HEK293 (cell line): ENCODE measurements around the gene HLA-DPA1.

Source experiments
- ZBTB7A ChIP-seq: fragments of 450-650 bp; formaldehyde crosslinking; IDR thresholded peaks from 2 replicates; pipeline ENCODE4 v1.5.1; 2016; ENCODE audit warnings: low read depth, missing biosample characterization, missing genetic modification characterization
- ZNF24 ChIP-seq: fragments of 450-650 bp; formaldehyde crosslinking; IDR thresholded peaks from 2 replicates; pipeline ENCODE4 v1.5.1; 2016; ENCODE audit warnings: missing biosample characterization, missing genetic modification characterization
- ZNF626 ChIP-seq: fragments of 450-650 bp; sonication (Bioruptor Pico); formaldehyde crosslinking; IDR thresholded peaks from 2 replicates; pipeline ENCODE4 v1.5.1; 2018; ENCODE audit warnings: missing biosample characterization, missing genetic modification characterization, inconsistent platforms

GRCh38 chr6:33082702-33083101, 9.3 kb upstream of the HLA-DPA1 start:
- TF ChIP-seq ZNF24 (tag by site-specific recombination) (no peak), ZNF626 (tag by site-specific recombination) (no peak), ZBTB7A (no peak)
